Stimulated activated CD8-positive, alpha-beta memory T cell treated with anti-CD3 and anti-CD28 coated beads, Interleukin-12 subunit alpha, Interleukin-12 subunit beta, amount 100 ng/mL, for 24 hours (primary cell): ENCODE measurements around the gene PRELP.
"Not testable (repeated sequence)": the region's sequence is repeated elsewhere in the genome, so short reads cannot be mapped to it uniquely, and the experiment has no call there.

ENCODE experiments used
- DNase-seq: peaks from one replicate; pipeline ENCODE4 v3.0.0-alpha.2; 2020; ENCODE audit errors: extremely low read depth

The PRELP gene

GRCh38 chr1:203453616-203454015 lies 22.0 kb upstream of the PRELP start:
- no peak for DNase-seq

GRCh38 chr1:203454986-203455471 lies 20.6 kb upstream of the PRELP start:
- DNase-seq: no peak

- no peak for DNase-seq
Measured at GRCh38 chr1:203455706-203456105, 19.9 kb upstream of the PRELP start.

- no peak for DNase-seq
Measured at GRCh38 chr1:203456577-203456976, 19.0 kb upstream of the PRELP start.

- no peak for DNase-seq
Measured at GRCh38 chr1:203458078-203458477, 17.5 kb upstream of the PRELP start.

- DNase-seq: no peak
Measured at GRCh38 chr1:203459671-203460201, 15.9 kb upstream of the PRELP start.

GRCh38 chr1:203461717-203462116 lies 13.9 kb upstream of the PRELP start:
- DNase-seq: no peak

- DNase-seq: no peak
Measured at GRCh38 chr1:203462143-203462542, 13.5 kb upstream of the PRELP start.

- DNase-seq: no peak
Measured at GRCh38 chr1:203462878-203463277, 12.7 kb upstream of the PRELP start.

GRCh38 chr1:203463469-203464062 lies 12.0 kb upstream of the PRELP start:
- DNase-seq: no peak

- no peak for DNase-seq
Measured at GRCh38 chr1:203464226-203464625, 11.4 kb upstream of the PRELP start.

GRCh38 chr1:203464743-203465142 lies 10.9 kb upstream of the PRELP start:
- no peak for DNase-seq

- no peak for DNase-seq
Measured at GRCh38 chr1:203465146-203465798, 10.3 kb upstream of the PRELP start.

GRCh38 chr1:203465948-203466347 lies 9.7 kb upstream of the PRELP start:
- DNase-seq: no peak

- not testable (repeated sequence) for DNase-seq
Measured at GRCh38 chr1:203466906-203467549, 8.6 kb upstream of the PRELP start.

GRCh38 chr1:203467550-203467921 lies 8.1 kb upstream of the PRELP start:
- no peak for DNase-seq

- DNase-seq: no peak
Measured at GRCh38 chr1:203468326-203468725, 7.3 kb upstream of the PRELP start.

- no peak for DNase-seq
Measured at GRCh38 chr1:203470240-203470639, 5.4 kb upstream of the PRELP start.

GRCh38 chr1:203471841-203472240 lies 3.8 kb upstream of the PRELP start:
- no peak for DNase-seq

GRCh38 chr1:203473281-203473680 lies 2.3 kb upstream of the PRELP start:
- DNase-seq: no peak

GRCh38 chr1:203473781-203474305 lies 1.8 kb upstream of the PRELP start:
- DNase-seq: no peak

- no peak for DNase-seq
Measured at GRCh38 chr1:203476216-203476814, 709 bp downstream of the PRELP start.
